ENCODE measurements around the gene CFAP43.
A peak's percentile ranks its signal among the peaks of the same experiment; 100 is the strongest.
"Not testable (repeated sequence)": the region's sequence is repeated elsewhere in the genome, so short reads cannot be mapped to it uniquely, and the experiment has no call there.

The CFAP43 gene

GRCh38 chr10:104255311-104255981 is 23.3 kb upstream of the CFAP43 start:
- no peak for DNase-seq

DNA sequence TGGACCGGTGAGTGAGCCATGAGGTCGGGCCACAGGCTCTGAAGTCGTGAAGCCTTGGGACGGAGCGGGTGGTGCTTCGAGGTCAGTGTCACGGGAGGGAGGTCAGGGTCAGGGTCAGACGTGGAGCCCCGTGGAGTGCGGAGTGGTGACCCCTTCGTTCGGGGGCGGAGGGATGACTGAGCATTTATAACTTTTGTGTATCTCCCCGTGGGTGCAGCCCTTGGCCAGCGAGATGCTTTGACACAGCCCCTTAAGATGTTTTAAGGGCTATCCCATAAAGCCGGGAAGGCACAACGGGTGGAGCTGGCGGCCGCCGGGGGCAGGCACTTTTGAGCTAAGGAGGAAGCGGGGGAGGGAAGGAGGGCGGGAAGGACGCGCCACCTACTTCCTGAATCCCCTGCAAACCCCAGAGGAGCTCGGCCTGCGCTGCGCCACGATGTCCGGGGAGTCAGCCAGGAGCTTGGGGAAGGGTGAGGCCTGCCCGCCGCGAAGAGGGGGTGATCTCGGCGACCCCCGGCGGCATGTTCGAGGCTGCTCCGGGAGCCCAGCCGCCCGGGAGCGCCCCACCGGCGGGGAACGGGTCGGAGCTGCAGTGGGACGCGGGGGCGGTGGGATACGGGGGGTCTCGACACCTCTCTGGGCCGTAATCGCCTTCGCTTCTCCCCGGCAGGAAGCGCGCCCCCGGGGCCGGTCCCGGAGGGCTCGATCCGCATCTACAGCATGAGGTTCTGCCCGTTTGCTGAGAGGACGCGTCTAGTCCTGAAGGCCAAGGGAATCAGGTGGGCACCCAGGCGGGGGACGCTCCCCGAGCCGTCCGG is 22.5 kb upstream of the CFAP43 start, which contains the start of gene GSTO1:
GSTO1 (plus strand) TSS at position 400 of the 818 bp plus-strand sequence; CDS start at position 437, 37 bp downstream.
- DNase-seq: peak; percentile 55

- no peak for DNase-seq
These were observed 21.6 kb upstream of the CFAP43 start for GRCh38 chr10:104253606-104254410.

DNA sequence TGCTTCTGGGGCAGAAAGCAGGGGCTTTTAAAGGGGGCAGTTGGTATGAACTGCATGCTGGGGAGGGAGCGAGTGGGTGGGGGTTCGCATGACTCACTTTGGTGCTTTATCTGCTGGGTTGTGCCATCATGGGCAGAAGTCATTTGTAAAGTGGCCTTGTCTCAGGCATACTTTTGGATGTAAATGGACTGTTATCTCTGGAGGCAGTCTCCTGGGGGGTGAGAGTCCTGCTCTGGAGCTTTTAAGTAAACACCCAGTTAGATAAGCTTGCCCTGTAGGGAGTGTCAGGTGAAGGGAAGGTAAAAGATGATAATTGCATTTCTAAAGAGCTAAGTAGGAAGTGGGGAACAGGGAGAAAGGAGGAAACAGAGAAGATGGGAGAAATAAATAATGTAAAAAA is 20.9 kb upstream of the CFAP43 start:
- DNase-seq: no peak

- DNase-seq: no peak
These were observed 20.2 kb upstream of the CFAP43 start for GRCh38 chr10:104252368-104252767.

DNA sequence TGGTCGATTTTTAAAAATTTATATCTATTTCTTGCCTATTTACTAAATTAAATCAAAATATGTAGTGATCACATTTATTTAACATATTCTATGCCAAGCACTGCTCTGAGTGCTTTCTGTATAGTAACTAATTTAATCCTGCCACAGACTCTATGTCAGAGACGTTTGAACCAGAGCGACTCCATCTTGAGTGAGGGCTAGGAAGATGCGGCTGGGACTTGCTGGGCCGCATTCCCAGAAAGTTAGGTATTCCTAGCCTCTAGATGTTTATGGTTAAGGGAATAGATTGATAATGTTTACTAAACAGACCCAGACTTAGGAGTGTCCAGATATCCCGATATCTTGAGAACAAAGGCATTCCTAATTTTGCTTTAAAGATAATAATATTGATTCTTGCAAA is 19.3 kb upstream of the CFAP43 start:
- no peak for DNase-seq

- DNase-seq: no peak
These were observed 18.2 kb upstream of the CFAP43 start for GRCh38 chr10:104250371-104250770.

GRCh38 chr10:104248931-104249330 is 16.8 kb upstream of the CFAP43 start:
- DNase-seq: not testable (repeated sequence)

DNA sequence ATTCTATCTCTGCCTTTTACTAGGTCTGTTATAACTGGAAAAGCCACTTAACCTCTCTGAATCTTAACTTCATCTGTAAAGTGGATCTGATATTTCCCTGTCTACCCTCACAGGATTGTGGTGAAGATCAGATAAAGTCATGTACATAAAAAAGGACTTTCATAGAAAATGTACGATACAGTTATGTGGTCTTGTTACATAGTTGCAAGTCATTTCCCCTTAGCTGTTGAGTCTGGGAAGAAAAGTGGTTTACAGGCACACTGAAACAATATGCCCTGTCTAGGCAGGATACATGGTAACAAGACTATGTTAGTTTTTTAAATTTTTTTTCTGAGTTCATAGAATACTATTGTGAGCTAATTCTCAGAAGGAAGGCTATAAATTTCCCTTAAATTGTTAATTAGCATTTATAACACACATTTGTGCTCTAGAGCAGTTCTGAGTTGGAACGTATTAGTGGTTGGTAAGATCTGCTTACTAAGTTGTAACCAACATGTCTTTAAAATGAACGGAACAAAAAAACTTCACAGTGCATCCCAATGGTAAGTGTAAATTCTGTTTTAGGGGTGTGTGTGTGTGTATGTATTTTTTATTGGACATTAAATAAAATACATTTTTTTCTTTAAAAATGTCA is 15.5 kb upstream of the CFAP43 start:
- no peak for DNase-seq

- no peak for DNase-seq
These were observed 14.8 kb upstream of the CFAP43 start for GRCh38 chr10:104246976-104247375.

GRCh38 chr10:104245066-104245632 is 13.0 kb upstream of the CFAP43 start:
- no peak for DNase-seq

DNA sequence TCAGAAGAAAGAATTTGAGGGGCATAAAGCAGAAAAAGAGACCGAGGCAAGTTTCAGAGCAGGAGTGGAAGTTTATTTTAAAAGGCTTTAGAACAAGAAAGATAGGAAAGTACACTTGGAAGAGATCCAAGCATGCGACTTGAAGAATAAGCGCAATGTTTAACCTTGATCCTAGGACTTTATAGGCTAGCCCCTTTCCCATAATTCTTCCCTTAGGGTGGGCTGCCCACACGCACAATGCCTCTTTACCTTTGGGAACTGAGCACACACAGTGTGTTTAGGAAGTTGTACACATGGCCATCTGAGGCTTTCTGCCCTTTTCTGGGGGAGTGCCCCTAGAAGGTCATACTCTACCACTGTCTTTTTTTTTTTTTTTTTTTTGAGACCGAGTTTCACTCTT is 11.3 kb upstream of the CFAP43 start:
- DNase-seq: no peak

DNA sequence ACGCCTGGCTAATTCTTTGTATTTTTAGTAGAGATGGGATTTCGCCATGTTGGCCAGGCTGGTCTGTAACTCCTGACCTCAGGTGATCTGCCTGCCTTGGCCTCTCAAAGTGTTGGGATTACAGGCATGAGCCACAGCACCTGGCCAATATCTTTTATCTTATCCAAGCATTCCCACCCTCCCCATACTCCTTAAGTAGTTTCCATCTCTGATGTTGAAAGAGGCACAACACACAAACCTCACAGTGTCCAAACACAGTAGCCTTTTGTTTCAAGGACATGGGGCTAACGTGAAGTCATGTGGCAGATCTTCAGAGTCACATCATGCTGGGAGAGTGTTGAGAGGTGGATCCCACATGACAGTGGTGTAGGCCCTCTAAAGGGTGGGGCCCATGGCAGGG is 10.8 kb upstream of the CFAP43 start:
- not testable (repeated sequence) for DNase-seq

DNA sequence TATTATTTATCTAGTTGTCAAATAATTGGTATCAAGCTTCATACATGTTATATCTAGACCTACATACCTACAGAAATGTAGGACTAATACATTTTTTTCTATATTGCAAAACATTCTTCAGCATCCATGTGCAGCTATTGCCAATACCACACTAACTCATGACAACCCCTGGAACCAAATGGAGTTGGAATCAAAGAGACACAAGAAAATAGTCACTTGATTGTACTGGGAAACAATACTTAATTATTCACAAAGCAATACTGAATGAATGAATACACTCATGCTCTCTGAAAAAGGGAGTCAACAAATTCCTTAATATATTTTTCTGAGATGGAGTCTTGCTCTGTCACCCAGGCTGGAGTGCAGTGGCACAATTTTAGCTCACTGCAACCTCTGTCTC is 10.4 kb upstream of the CFAP43 start:
- no peak for DNase-seq

DNA sequence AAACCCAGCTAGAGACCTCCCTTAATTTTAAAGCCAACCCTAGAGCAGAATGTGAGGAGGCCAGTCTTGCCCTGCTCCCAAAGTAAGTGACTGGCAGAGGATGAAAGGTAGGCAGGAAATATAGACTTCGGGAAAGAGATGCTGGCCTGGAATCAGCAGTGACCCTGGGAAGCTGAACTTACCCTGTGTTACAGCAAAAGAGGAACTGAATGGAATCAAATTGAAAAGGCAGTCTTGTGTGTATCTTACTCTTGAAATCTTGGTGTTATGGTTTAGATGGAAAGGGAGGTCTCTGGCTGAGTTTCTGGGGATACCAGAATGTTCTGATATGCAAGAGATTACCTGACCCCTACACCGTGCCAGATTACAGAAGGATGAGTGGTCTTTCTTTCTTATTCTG is 7.9 kb upstream of the CFAP43 start:
- no peak for DNase-seq

DNA sequence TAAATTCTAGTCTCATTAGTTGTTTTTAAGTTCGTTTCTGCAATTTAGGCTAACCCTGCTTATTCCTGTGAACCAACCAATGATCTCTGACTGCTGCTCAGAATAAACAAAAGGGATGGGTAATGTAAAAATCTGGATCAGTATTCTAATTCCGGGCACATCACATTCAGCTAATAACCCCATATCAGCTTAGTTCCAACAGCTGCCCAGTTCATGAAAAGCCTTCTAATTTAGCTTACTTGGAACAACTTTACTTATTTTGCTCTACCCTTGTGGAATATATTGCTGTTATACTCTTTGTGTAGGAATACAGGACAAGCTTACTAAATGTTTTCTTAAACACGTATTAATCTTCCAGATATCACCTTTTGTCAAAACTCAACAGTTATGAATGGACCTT is 3.6 kb upstream of the CFAP43 start:
- no peak for DNase-seq

- DNase-seq: no peak
These were observed 2.8 kb upstream of the CFAP43 start for GRCh38 chr10:104234934-104235333.

DNA sequence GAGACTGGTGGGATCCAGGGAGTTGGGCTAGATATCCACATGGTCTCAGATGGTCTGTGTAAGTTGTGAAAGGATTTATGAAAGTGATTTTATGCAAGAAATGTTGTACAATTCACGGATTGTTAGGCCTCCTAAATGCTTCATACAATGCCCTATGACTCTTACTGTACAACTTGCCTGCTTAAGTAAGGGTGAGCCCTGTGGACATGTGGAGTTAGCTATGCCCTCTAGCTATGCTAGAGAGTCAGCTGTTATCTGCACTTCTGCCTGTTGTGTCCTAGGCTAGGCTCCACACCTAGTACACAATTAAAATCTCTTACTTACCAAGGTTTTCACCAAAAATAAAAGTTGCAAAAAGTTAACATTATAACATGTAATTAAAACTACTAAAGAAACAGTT is 1.7 kb upstream of the CFAP43 start:
- no peak for DNase-seq

GRCh38 chr10:104232613-104233102 is 494 bp upstream of the CFAP43 start:
- DNase-seq: no peak

- DNase-seq: no peak
These were observed 1.7 kb downstream of the CFAP43 start for GRCh38 chr10:104230490-104230889.

DNA sequence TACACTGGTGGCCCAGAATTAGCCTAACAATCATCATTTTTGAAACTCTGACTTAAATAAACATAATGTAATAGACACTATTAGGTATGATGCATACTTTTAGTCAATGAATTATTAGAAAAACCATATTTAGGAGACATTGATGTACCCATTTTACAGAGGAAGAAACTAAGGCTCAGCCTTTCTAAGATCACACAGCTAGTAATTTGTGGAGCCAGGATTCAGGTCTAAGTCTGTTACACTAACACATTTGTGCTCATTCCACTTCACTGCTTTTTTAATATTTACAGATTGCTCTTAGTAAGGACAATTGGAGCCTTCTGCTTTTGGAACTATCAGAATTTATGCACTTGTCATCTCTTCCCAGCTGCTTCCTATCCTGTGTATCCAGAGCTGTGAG is 8.9 kb downstream of the CFAP43 start:
- no peak for DNase-seq

- DNase-seq: no peak
These were observed 11.6 kb downstream of the CFAP43 start for GRCh38 chr10:104220522-104220921.

DNA sequence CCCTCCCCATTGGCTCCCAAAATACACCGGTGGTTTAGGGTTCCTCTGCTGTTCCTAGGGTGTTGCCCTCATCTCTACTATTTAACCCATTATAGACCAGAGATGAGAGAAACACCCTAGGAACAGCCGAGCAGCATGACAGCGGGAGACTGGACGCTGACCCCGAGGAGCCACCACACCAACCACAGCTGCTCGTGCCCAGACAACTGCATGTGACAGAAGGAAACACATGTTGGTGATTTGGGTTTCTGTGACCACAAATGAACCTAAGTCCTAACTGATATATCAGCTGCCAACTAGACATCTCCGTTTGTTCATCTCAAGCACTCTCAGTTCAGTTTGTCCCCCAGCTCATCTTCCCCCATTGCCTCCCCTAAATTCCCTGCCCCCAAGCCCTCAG is 13.4 kb downstream of the CFAP43 start:
- no peak for DNase-seq
